K562 (cell line): Measurements from ENCODE around the gene COL25A1. TPM values are rescaled to one million over a fixed set of nuclear protein-coding genes. Genes with fewer than 3 reads are reported as not detected.

ENCODE experiments used
- BHLHE40 ChIP-seq: IDR thresholded peaks from 2 replicates; pipeline ENCODE4 v1.6.1; 2011; ENCODE audit warnings: low read length, improper control_type of control experiment
- C11orf30 ChIP-seq: fragments of 450-650 bp; IDR thresholded peaks from 2 replicates; pipeline ENCODE4 v1.6.1; 2016; ENCODE audit warnings: low read depth, mild to moderate bottlenecking
- ID3 ChIP-seq, 2 experiments: fragments of 250-450 bp in 1 of 2; fragments of 450-650 bp in 1 of 2; sonication (Bioruptor Pico) in 1 of 2; IDR thresholded peaks; 2 replicates each; pipeline versions ENCODE4 v1.6.1 to v1.8.0; 2016 to 2021; ENCODE audit warnings: mild to moderate bottlenecking in 2 of 2, moderate library complexity in 2 of 2, missing compliant biosample characterization in 1 of 2, missing genetic modification characterization in 1 of 2
- KLF1 ChIP-seq: fragments of 450-650 bp; IDR thresholded peaks from 2 replicates; pipeline ENCODE4 v1.6.1; 2016; ENCODE audit warnings: missing genetic modification characterization, missing compliant biosample characterization
- MYC ChIP-seq, 2 experiments: fragments of 250-450 bp in 1 of 2; sonication (Bioruptor Pico) in 1 of 2; IDR thresholded peaks; 2 replicates each; pipeline versions ENCODE4 v1.5.1 to v1.6.1; 2012 to 2021; ENCODE audit warnings: low read depth in 2 of 2, borderline replicate concordance in 1 of 2, improper control_type of control experiment in 1 of 2, low read length in 1 of 2, mild to moderate bottlenecking in 1 of 2, moderate library complexity in 1 of 2
- NCOA4 ChIP-seq: fragments of 450-650 bp; IDR thresholded peaks from 2 replicates; pipeline ENCODE4 v1.6.1; 2018; ENCODE audit warnings: mild to moderate bottlenecking; ENCODE audit not compliant: partially characterized antibody
- NR2F6 ChIP-seq: fragments of 450-650 bp; formaldehyde crosslinking; IDR thresholded peaks from 2 replicates; pipeline ENCODE4 v1.4.0; 2020; ENCODE audit warnings: mild to moderate bottlenecking
- PRPF4 ChIP-seq: fragments of 200-400 bp; formaldehyde crosslinking; IDR thresholded peaks from one replicate; pipeline ENCODE4 v1.6.1; 2017; ENCODE audit warnings: low read length, low read depth, mild to moderate bottlenecking; ENCODE audit not compliant: insufficient read depth, poor library complexity, severe bottlenecking
- RCOR1 ChIP-seq, 2 experiments: IDR thresholded peaks; 2 replicates each; pipeline ENCODE4 v1.6.1; 2012; ENCODE audit warnings: low read depth in 2 of 2, low read length in 2 of 2, borderline replicate concordance in 1 of 2, improper control_type of control experiment in 1 of 2
- RNF219 ChIP-seq: fragments of 250-450 bp; sonication (Bioruptor Pico); IDR thresholded peaks from 2 replicates; pipeline ENCODE4 v1.5.0; 2022; ENCODE audit warnings: mild to moderate bottlenecking
- TCF15 ChIP-seq: fragments of 250-450 bp; sonication (Bioruptor Pico); IDR thresholded peaks from 2 replicates; pipeline ENCODE4 v1.8.0; 2022; ENCODE audit warnings: moderate library complexity, mild to moderate bottlenecking, inconsistent platforms
- TFAM ChIP-seq: fragments of 250-450 bp; sonication (Bioruptor Pico); conservative IDR thresholded peaks from 2 replicates; pipeline ENCODE4 v1.5.0; 2021; ENCODE audit warnings: mild to moderate bottlenecking, moderate library complexity
- YY1 ChIP-seq, 3 experiments: IDR thresholded peaks; 2 replicates each; pipeline ENCODE4 v1.6.1; 2011; ENCODE audit warnings: low read length in 2 of 3, mild to moderate bottlenecking in 2 of 3, moderate library complexity in 2 of 3, borderline replicate concordance in 1 of 3, control low read depth in 1 of 3, low read depth in 1 of 3; ENCODE audit not compliant: insufficient read depth in 3 of 3, insufficient replicate concordance in 2 of 3, control insufficient read depth in 1 of 3, insufficient read length in 1 of 3; ENCODE audit errors: extremely low read depth in 1 of 3
- ZNF318 ChIP-seq, 2 experiments: fragments of 450-650 bp; IDR thresholded peaks; 2 replicates each; pipeline ENCODE4 v1.6.1; 2016; ENCODE audit warnings: mild to moderate bottlenecking in 2 of 2, borderline replicate concordance in 1 of 2, low read depth in 1 of 2, moderate library complexity in 1 of 2
- ZSCAN29 ChIP-seq: fragments of 450-650 bp; IDR thresholded peaks from 2 replicates; pipeline ENCODE4 v1.6.1; 2017
- polyA plus RNA-seq, 8 experiments: library from polyadenylated mRNA; depleted of rRNA in 4 of 8; stranded (reverse) in 5 of 8; unstranded in 3 of 8; fragments of >200 nt; fragmentation: Nextera tagmentation in 2 of 8; fragmentation: Illumina TruSeq in 1 of 8; extraction: Ambion mirVana in 2 of 8; extraction: Trizol in 1 of 8; gene quantifications; 2 replicates each; pipeline versions ENCODE4 v1.2.1 to v1.2.3, GENCODE V29; 2011 to 2014; ENCODE audit warnings: inconsistent platforms in 1 of 8, missing spikeins in 1 of 8
- total RNA-seq, 7 experiments: library from RNA; depleted of rRNA in 6 of 7; stranded (reverse); fragments of >200 nt in 6 of 7; fragmentation: Illumina TruSeq in 2 of 7; extraction: Trizol in 2 of 7; gene quantifications; 2 replicates each; pipeline versions ENCODE4 v1.2.1 to v1.2.3, GENCODE V29; 2011 to 2021; ENCODE audit warnings: low replicate concordance in 1 of 7

The COL25A1 gene
- total and polyA plus RNA-seq, 9 of the 15 experiments (the other 6 are each of a cell fraction or from before 2014, with no cell fraction given), result 0.03 to 0.62 (median 0.27) TPM

GRCh38 chr4:109027016-109027500, 275.4 kb downstream of the COL25A1 start (continued):
- TF ChIP-seq ZNF318 (IDR thresholded peaks at IDR 0.05; ENCODE audit: borderline replicate concordance in 1 of 2, low read depth in 1 of 2), result no peak
- TF ChIP-seq MYC (IDR thresholded peaks at IDR 0.05; ENCODE audit: low read depth, low read length), result no peak; the same call in 1 of the 2 replicates
- no peak for TF ChIP-seq MYC (CRISPR knock-in tag; IDR thresholded peaks at IDR 0.05; ENCODE audit: borderline replicate concordance, low read depth)
- TF ChIP-seq PRPF4, result no peak
- TF ChIP-seq RNF219, result no peak
- TF ChIP-seq ID3 (CRISPR knock-in tag; IDR thresholded peaks at IDR 0.05), result no peak
- TF ChIP-seq ID3 (tag; IDR thresholded peaks at IDR 0.05), result no peak
- TF ChIP-seq NCOA4, result no peak
- TF ChIP-seq KLF1 (tag), result no peak
- 0 out of 4 replicates have a peak, but pooled peaks of 1 of the 2 experiments have one; percentile 49 for TF ChIP-seq RCOR1 (IDR thresholded peaks at IDR 0.05; ENCODE audit: borderline replicate concordance in 1 of 2, low read depth in 2 of 2, low read length in 2 of 2)
- TF ChIP-seq TFAM (CRISPR knock-in tag), result no peak
- TF ChIP-seq TCF15 (CRISPR knock-in tag), result no peak
- no peak for TF ChIP-seq NR2F6 (CRISPR knock-in tag)
- TF ChIP-seq ZSCAN29, result no peak
- no peak for TF ChIP-seq C11orf30
- no peak for TF ChIP-seq BHLHE40
- TF ChIP-seq YY1 (IDR thresholded peaks at IDR 0.05; ENCODE audit: borderline replicate concordance in 1 of 3, control insufficient read depth in 1 of 3, extremely low read depth in 1 of 3, insufficient read depth in 3 of 3, insufficient read length in 1 of 3, insufficient replicate concordance in 2 of 3, low read depth in 1 of 3, low read length in 2 of 3), result peak in 1 of 3 experiments; percentile 46
